ENCODE results near the gene CAPN3.

Gene CAPN3

GRCh38 chr15:42408178-42408577 lies 48.9 kb downstream of the CAPN3 start:
- H3K9ac ChIP-seq (ENCODE audit: low read length), result no peak overlapping the region
- no peaks in the 10 kb centered on the region for H3K27me3 ChIP-seq (replicated peaks; ENCODE audit: insufficient read depth, low read length)
- H3K9me3 ChIP-seq (replicated peaks; ENCODE audit: insufficient read depth, low read length), result no peaks in the 10 kb centered on the region
- no peak overlapping the region for H2AFZ ChIP-seq (ENCODE audit: low read length)
- H3K4me3 ChIP-seq (ENCODE audit: low read length), result no peak overlapping the region
- H3K36me3 ChIP-seq (replicated peaks; ENCODE audit: insufficient read depth, low read length), result no peaks in the 10 kb centered on the region
- H3K27ac ChIP-seq (ENCODE audit: low read length), result no peak overlapping the region
- H3K79me2 ChIP-seq (ENCODE audit: low read length), result no peaks in the 10 kb centered on the region
- no peaks in the 10 kb centered on the region for H3K9me2 ChIP-seq (replicated peaks; ENCODE audit: insufficient read depth, low read length)
- H3K4me2 ChIP-seq (ENCODE audit: low read depth, low read length), result no peak overlapping the region
- no peaks in the 10 kb centered on the region for H3F3A ChIP-seq (ENCODE audit: insufficient read depth, low read length)
- no peaks in the 10 kb centered on the region for H3K4me1 ChIP-seq (ENCODE audit: low read length)
- no peaks in the 10 kb centered on the region for H4K20me1 ChIP-seq (ENCODE audit: insufficient read depth, low read length)
- no peak for TF ChIP-seq CTCF (IDR thresholded peaks at IDR 0.05; ENCODE audit: low read length)
- no peak for TF ChIP-seq EZH2 (optimal IDR thresholded peaks at IDR 0.05; ENCODE audit: low read depth, low read length)
- TF ChIP-seq EZH2phosphoT487 (IDR thresholded peaks at IDR 0.05; ENCODE audit: low read length), result no peak
- DNase-seq, result no peak

- Histone ChIP-seq H3K4me3 (ENCODE audit: low read length) (no peak overlapping the region), H3K9ac (ENCODE audit: low read length) (no peak overlapping the region), H3F3A (ENCODE audit: insufficient read depth, low read length) (no peaks in the 10 kb centered on the region), H3K4me2 (ENCODE audit: low read depth, low read length) (no peak overlapping the region), H3K27me3 (replicated peaks; ENCODE audit: insufficient read depth, low read length) (no peaks in the 10 kb centered on the region), H3K9me3 (replicated peaks; ENCODE audit: insufficient read depth, low read length) (no peaks in the 10 kb centered on the region), H3K27ac (ENCODE audit: low read length) (no peak overlapping the region), H3K36me3 (replicated peaks; ENCODE audit: insufficient read depth, low read length) (no peaks in the 10 kb centered on the region), H3K79me2 (ENCODE audit: low read length) (no peaks in the 10 kb centered on the region), H3K4me1 (ENCODE audit: low read length) (no peaks in the 10 kb centered on the region), H3K9me2 (replicated peaks; ENCODE audit: insufficient read depth, low read length) (no peaks in the 10 kb centered on the region), H4K20me1 (ENCODE audit: insufficient read depth, low read length) (no peaks in the 10 kb centered on the region), H2AFZ (ENCODE audit: low read length) (no peak overlapping the region)
- no peak for DNase-seq
- no peak for TF ChIP-seq EZH2 (optimal IDR thresholded peaks at IDR 0.05; ENCODE audit: low read depth, low read length)
- no peak for TF ChIP-seq CTCF (IDR thresholded peaks at IDR 0.05; ENCODE audit: low read length)
- no peak for TF ChIP-seq EZH2phosphoT487 (IDR thresholded peaks at IDR 0.05; ENCODE audit: low read length)
These were observed 49.7 kb downstream of the CAPN3 start for GRCh38 chr15:42409011-42409410.

- DNase-seq, result no peak
- H3K9me2 ChIP-seq (replicated peaks; ENCODE audit: insufficient read depth, low read length), result no peaks in the 10 kb centered on the region
- H3K9me3 ChIP-seq (replicated peaks; ENCODE audit: insufficient read depth, low read length), result no peaks in the 10 kb centered on the region
- H3K27ac ChIP-seq (ENCODE audit: low read length), result no peak overlapping the region
- TF ChIP-seq EZH2phosphoT487 (IDR thresholded peaks at IDR 0.05; ENCODE audit: low read length), result no peak
- no peak for TF ChIP-seq CTCF (IDR thresholded peaks at IDR 0.05; ENCODE audit: low read length)
- no peak for TF ChIP-seq EZH2 (optimal IDR thresholded peaks at IDR 0.05; ENCODE audit: low read depth, low read length)
- no peaks in the 10 kb centered on the region for H3K4me1 ChIP-seq (ENCODE audit: low read length)
- no peaks in the 10 kb centered on the region for H4K20me1 ChIP-seq (ENCODE audit: insufficient read depth, low read length)
- H3K79me2 ChIP-seq (ENCODE audit: low read length), result no peaks in the 10 kb centered on the region
- H3F3A ChIP-seq (ENCODE audit: insufficient read depth, low read length), result no peaks in the 10 kb centered on the region
- no peaks in the 10 kb centered on the region for H3K36me3 ChIP-seq (replicated peaks; ENCODE audit: insufficient read depth, low read length)
- H3K27me3 ChIP-seq (replicated peaks; ENCODE audit: insufficient read depth, low read length), result no peaks in the 10 kb centered on the region
- no peak overlapping the region for H3K9ac ChIP-seq (ENCODE audit: low read length)
- no peak overlapping the region for H2AFZ ChIP-seq (ENCODE audit: low read length)
- no peak overlapping the region for H3K4me2 ChIP-seq (ENCODE audit: low read depth, low read length)
- H3K4me3 ChIP-seq (ENCODE audit: low read length), result no peak overlapping the region
These were observed 52.6 kb downstream of the CAPN3 start for GRCh38 chr15:42411884-42412283.

Measured in MM.1S (cell line).